Body of pancreas (tissue), 4 donors: ENCODE data around the gene PPP3CB.

Experiments
- POLR2A ChIP-seq, 3 donors: fragments of 450-650 bp; IDR thresholded peaks; one replicate each; pipeline ENCODE4 v1.6.1; 2016; ENCODE audit warnings: antibody characterized with exemption in 3 of 3, mild to moderate bottlenecking in 2 of 3
- TF ChIP-seq, protein P1 (sequence below), 7 experiments: fragments of 450-650 bp in 4 of 7; fragments of 200-600 bp in 3 of 7; sonication (generic) in 3 of 7; IDR thresholded peaks; one replicate each; pipeline ENCODE4 v1.5.1; 2016 to 2019; ENCODE audit warnings: antibody characterized with exemption in 7 of 7

DNA sequence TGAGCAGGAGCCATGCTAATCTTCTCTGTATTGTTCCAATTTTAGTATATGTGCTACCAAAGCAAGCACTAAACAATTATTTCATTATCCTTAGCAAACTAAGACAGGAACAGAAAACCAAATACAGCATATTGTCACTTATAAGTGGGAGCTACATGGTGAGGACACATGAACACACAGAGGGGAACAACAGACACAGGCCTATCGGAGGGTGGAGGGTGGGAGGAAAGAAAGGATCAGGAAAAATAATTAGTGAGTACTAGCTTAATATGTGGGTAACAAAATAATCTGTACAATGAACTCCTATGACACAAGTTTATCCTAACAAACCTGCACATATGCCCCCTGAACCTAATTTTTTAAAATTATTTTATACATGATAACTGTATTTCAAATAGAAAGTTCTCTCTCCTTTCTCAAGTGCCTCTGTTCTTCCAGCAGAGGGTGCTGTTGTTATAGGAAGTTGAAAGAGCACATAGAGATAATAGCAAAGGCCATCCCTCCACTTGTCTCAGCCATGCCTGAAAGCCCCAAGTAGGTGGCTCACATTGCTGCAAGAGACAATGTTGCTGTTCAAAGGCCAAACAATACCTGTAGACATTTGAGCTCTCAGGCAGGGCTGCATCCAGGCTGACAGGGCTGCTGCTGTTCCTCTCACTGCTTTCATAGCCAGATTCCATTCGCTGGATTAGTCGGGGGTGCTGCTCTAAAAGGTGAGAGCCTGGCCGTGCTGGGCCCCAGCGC is 33.4 kb upstream of the PPP3CB start:
- TF ChIP-seq, protein P1, sequence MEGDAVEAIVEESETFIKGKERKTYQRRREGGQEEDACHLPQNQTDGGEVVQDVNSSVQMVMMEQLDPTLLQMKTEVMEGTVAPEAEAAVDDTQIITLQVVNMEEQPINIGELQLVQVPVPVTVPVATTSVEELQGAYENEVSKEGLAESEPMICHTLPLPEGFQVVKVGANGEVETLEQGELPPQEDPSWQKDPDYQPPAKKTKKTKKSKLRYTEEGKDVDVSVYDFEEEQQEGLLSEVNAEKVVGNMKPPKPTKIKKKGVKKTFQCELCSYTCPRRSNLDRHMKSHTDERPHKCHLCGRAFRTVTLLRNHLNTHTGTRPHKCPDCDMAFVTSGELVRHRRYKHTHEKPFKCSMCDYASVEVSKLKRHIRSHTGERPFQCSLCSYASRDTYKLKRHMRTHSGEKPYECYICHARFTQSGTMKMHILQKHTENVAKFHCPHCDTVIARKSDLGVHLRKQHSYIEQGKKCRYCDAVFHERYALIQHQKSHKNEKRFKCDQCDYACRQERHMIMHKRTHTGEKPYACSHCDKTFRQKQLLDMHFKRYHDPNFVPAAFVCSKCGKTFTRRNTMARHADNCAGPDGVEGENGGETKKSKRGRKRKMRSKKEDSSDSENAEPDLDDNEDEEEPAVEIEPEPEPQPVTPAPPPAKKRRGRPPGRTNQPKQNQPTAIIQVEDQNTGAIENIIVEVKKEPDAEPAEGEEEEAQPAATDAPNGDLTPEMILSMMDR (IDR thresholded peaks at IDR 0.05): peak; percentile 64 to 88 (median 82)
- TF ChIP-seq POLR2A (IDR thresholded peaks at IDR 0.05): no peak
